Activated naive CD8-positive, alpha-beta T cell (primary cell): ENCODE measurements around the gene EIF4G3.
"Not testable (repeated sequence)": the region's sequence is repeated elsewhere in the genome, so short reads cannot be mapped to it uniquely, and the experiment has no call there.

Source experiments
- H3K27ac Mint-ChIP-seq: one replicate; pipeline ENCODE4 v1.8.0; 2021; ENCODE audit warnings: mixed read lengths
- H3K27me3 Mint-ChIP-seq: one replicate; pipeline ENCODE4 v1.8.0; 2021; ENCODE audit warnings: mixed read lengths
- H3K36me3 Mint-ChIP-seq: one replicate; pipeline ENCODE4 v1.8.0; 2021; ENCODE audit warnings: mixed read lengths
- H3K4me1 Mint-ChIP-seq: one replicate; pipeline ENCODE4 v1.8.0; 2021; ENCODE audit warnings: low read depth, mixed read lengths
- H3K4me3 Mint-ChIP-seq: one replicate; pipeline ENCODE4 v1.8.0; 2021; ENCODE audit warnings: mild to moderate bottlenecking, mixed read lengths
- H3K9me3 Mint-ChIP-seq: one replicate; pipeline ENCODE4 v1.8.0; 2021; ENCODE audit warnings: low read depth, mixed read lengths

Gene EIF4G3, protein sequence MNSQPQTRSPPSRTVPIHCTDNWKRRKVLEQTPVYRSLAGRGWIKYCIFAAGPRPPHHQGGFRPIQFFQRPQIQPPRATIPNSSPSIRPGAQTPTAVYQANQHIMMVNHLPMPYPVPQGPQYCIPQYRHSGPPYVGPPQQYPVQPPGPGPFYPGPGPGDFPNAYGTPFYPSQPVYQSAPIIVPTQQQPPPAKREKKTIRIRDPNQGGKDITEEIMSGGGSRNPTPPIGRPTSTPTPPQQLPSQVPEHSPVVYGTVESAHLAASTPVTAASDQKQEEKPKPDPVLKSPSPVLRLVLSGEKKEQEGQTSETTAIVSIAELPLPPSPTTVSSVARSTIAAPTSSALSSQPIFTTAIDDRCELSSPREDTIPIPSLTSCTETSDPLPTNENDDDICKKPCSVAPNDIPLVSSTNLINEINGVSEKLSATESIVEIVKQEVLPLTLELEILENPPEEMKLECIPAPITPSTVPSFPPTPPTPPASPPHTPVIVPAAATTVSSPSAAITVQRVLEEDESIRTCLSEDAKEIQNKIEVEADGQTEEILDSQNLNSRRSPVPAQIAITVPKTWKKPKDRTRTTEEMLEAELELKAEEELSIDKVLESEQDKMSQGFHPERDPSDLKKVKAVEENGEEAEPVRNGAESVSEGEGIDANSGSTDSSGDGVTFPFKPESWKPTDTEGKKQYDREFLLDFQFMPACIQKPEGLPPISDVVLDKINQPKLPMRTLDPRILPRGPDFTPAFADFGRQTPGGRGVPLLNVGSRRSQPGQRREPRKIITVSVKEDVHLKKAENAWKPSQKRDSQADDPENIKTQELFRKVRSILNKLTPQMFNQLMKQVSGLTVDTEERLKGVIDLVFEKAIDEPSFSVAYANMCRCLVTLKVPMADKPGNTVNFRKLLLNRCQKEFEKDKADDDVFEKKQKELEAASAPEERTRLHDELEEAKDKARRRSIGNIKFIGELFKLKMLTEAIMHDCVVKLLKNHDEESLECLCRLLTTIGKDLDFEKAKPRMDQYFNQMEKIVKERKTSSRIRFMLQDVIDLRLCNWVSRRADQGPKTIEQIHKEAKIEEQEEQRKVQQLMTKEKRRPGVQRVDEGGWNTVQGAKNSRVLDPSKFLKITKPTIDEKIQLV (N-terminal part only)

DNA sequence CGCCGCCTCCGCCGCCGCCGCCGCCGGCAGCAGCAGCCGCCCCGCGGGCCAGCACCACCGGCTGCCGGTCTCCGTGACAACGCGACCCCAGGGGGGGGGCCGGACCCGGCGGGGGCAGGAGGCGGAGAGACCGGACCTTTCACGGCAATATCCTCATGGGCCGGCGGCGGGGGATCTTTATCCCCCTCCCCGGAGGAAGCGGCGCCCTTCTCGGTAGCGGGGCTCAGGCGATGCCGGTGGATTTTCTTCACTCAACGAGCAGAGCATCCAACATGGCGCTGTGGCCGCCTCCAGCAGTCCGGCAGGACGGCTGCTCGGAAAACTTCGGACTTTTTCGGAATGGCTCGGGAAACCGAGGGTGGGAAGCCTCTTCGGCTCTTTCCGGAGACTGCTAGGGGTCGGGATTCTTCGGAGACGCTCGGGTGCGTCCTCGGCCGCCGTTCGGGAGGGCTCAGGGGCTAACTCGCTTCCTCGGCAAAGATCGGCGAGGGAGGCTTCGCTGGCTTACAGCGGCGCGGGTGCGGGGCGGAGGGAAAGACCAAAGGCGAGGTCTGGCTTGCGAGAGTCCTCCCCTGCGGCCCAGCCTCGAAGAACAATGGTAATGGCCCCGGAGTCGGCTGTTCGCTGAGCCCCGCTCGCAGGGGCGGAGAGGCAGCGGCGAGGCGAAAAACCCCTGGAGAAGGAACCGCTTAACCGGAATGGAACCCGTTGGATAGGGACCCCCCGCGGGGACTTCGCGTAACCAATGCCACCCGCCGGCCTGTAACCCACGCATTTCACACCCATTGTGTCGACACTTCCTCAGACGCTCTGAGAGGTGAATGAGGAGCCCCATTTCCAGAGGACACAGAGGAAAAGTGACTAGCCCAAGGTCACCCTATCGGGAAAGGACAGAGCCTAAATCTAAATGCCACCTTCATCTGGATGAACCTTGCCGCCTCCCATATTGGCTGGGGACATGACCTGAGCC is at the start of gene EIF4G3:
Gene EIF4G3, minus strand, starts transcription at position 312 of the 970 bp plus-strand sequence. CDS start 174,155 bp downstream, outside the sequence.
- H3K27ac Mint-ChIP-seq = peak within 1 kb of the TSS; percentile 90
- H3K9me3 Mint-ChIP-seq = no peaks in the 10 kb centered on the region
- peaks cover 19% of the 10 kb centered on the region for H3K4me1 Mint-ChIP-seq
- peak within 1 kb of the TSS; percentile 90 for H3K4me3 Mint-ChIP-seq
- no peaks in the 10 kb centered on the region for H3K36me3 Mint-ChIP-seq
- H3K27me3 Mint-ChIP-seq = no peaks in the 10 kb centered on the region

DNA sequence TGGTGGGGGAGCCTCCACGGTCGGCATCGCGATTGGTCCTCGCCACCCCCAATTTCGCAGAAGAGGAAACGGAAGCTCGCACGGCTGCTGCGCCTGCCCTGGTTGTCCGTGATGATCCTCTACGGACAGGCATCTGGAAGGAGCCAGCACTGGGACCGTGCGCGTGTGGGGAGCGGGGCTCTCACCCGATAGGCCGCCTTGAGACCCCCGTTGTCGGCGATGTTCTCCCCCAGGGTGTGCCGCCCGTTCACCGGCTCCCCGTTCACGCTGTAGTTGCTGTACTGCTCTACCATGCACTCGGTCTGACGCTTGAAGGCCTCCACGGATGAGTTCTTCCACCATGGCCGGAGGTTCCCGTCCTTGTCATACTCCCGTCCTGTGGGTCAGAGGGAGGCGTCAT is 48.4 kb upstream of the EIF4G3 start:
- no peak overlapping the region for H3K4me3 Mint-ChIP-seq
- no peaks in the 10 kb centered on the region for H3K27me3 Mint-ChIP-seq
- H3K36me3 Mint-ChIP-seq = peaks cover 9% of the 10 kb centered on the region
- peak overlapping the region; percentile 10 for H3K27ac Mint-ChIP-seq
- no peaks in the 10 kb centered on the region for H3K9me3 Mint-ChIP-seq
- no peaks in the 10 kb centered on the region for H3K4me1 Mint-ChIP-seq

DNA sequence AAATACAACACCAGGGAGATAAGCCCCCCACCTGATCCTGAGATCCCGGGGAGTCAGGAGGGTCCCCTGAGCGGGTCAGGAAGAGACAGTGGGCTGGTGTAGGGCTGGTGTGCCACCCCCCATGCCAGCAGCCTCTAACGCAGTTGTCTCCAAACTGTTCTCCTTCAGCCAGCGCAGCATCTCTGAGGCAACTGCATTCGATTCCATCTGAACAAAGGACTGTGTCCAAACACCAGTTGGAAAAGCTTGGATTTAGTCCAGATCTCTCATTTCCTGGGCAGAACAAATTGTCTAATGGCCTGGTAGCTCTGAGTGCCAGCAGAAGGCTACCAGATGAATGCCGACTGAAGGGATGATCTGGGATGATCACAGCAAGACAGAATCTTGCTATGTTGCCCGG is 44.1 kb upstream of the EIF4G3 start:
- H3K27me3 Mint-ChIP-seq = no peaks in the 10 kb centered on the region
- H3K27ac Mint-ChIP-seq = no peak overlapping the region
- H3K4me1 Mint-ChIP-seq = no peaks in the 10 kb centered on the region
- peaks cover 6% of the 10 kb centered on the region for H3K36me3 Mint-ChIP-seq
- no peaks in the 10 kb centered on the region for H3K9me3 Mint-ChIP-seq
- no peak overlapping the region for H3K4me3 Mint-ChIP-seq

DNA sequence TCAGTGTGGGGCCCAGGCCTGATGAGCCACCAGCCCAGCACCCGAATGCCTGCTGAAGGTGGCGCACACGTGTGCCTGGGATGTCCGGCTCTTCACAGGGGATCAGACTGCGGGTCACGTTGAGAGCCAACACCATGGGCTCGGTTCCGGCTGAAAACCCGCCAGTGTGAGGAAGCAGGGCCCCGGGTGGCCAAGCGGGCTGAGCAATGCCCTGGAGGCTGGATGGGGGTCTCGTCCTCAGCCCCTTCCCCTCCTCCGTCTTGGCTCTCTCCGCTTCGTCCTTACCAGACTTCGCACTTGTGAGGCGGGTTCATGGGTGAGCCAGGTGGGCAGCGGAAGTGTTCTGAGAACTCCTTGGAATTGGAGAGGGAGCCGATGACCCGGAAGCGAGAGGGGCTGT is 43.0 kb upstream of the EIF4G3 start:
- H3K36me3 Mint-ChIP-seq = peaks cover 6% of the 10 kb centered on the region
- H3K27me3 Mint-ChIP-seq = no peaks in the 10 kb centered on the region

DNA sequence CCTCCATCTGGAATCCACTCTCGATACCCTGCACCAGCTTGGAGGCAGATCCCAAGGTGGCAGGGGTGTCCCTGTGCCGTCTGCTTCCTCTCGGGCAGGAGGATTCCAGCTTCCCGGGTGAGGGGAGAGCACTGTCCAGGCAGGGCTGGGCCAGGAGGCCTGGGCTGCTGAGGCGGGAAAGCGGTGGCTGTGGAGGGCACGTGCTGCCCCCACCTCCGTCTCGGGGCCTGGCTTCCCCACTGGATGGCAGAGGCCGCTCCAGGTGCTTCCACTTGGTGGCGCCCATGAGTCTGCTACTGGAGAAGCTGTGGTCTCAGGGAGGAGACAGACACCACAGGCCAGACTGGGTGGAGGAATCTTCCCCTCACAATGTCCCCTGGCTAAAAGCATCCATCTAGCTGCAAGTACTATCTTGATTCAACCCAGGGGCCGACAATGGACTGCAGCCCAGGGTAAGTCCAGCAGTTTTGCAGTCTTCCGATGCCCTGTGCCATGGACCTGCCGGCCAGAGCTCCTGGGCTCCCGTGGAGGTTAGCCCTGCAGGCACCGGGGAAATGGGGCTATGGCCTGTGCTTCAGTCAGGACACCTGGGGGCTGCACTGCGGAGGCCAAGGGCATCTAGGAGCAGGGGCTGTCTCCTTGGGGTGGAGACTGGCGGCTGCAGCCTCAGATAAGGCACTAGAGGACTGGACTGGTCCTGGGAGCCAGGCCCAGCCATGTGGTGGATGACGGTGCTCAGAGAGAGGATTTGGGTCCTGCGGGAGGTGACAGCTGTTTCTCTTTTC is 41.3 kb upstream of the EIF4G3 start:
- no peak overlapping the region for H3K27ac Mint-ChIP-seq
- peaks cover 4% of the 10 kb centered on the region for H3K36me3 Mint-ChIP-seq
- no peak overlapping the region for H3K4me3 Mint-ChIP-seq
- H3K9me3 Mint-ChIP-seq = no peaks in the 10 kb centered on the region
- H3K4me1 Mint-ChIP-seq = no peaks in the 10 kb centered on the region
- H3K27me3 Mint-ChIP-seq = no peaks in the 10 kb centered on the region

More for the DNA sequence above, 43.0 kb upstream of the EIF4G3 start:
- no peaks in the 10 kb centered on the region for H3K9me3 Mint-ChIP-seq
- H3K4me1 Mint-ChIP-seq = no peaks in the 10 kb centered on the region
- H3K4me3 Mint-ChIP-seq = no peak overlapping the region
- H3K27ac Mint-ChIP-seq = no peak overlapping the region

DNA sequence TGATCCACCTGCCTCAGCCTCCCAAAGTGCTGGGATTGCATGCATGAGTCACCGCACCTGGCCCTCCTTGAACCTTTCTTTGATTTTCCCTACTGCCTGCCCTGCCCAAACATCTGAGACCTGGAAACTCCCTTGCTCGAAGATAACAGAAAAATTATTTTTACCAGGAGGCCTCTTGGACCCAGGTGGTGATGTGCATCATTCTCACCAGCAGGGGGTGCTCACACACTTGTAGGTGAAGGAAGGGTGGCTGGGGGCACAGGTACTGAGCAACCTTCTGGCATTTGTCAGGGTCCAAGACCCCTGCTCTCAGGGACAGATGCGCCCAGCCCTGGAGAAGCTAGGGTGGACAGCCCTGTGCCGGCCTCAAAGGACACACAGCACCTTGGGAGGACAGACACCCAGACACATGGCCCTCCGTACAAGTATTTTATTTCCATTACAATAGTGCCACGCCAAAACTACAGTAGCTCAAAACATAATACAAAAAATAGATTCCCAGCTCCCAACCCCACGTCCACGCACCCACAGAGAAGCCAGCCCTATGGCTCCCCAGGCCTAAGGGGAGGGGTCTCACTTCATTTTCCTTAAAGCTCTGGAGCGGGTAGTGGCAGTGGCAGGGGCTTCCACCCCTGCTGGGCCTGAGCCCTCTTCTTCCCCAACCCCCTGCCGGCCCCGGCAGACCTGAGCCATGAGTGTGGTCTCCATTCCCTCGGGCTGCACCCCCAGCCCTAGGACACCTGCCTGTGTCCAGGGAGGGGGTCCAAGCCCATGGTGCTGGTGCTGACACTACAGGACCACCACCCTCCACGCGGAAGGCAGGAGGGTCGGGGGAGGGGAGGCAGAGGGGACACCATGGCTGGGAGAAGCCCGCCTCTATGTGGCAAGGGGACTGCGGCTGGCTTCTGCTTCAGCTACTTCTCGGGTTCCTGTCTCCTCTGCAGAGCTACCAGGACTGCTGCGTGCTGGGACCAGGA is 40.4 kb upstream of the EIF4G3 start:
- H3K27ac Mint-ChIP-seq = no peak overlapping the region
- peaks cover 3% of the 10 kb centered on the region for H3K36me3 Mint-ChIP-seq
- no peak overlapping the region for H3K4me3 Mint-ChIP-seq
- no peaks in the 10 kb centered on the region for H3K4me1 Mint-ChIP-seq
- no peaks in the 10 kb centered on the region for H3K9me3 Mint-ChIP-seq
- no peaks in the 10 kb centered on the region for H3K27me3 Mint-ChIP-seq

DNA sequence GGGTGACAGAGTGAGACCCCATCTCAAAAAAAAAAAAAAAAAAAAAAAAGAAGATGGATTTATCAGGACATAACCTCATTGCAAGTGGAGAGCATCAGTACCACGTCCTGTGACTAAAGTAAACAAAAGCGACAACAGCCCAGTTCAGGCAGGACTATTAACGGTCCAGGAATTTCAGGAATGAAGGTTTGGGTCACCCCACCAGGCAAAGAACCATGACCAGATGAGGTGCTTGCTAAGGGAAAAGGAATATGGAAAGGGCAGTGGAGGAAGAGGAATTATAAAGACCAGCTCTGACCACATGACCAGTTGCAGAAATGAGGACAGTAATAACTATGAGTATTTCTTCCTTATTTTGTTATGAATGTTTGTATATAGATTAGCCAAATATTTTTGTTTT is 35.4 kb upstream of the EIF4G3 start:
- Mint-ChIP-seq H3K36me3 (no peaks in the 10 kb centered on the region), H3K4me1 (no peaks in the 10 kb centered on the region), H3K27me3 (no peaks in the 10 kb centered on the region), H3K27ac (no peak overlapping the region), H3K4me3 (no peak overlapping the region), H3K9me3 (no peaks in the 10 kb centered on the region)

DNA sequence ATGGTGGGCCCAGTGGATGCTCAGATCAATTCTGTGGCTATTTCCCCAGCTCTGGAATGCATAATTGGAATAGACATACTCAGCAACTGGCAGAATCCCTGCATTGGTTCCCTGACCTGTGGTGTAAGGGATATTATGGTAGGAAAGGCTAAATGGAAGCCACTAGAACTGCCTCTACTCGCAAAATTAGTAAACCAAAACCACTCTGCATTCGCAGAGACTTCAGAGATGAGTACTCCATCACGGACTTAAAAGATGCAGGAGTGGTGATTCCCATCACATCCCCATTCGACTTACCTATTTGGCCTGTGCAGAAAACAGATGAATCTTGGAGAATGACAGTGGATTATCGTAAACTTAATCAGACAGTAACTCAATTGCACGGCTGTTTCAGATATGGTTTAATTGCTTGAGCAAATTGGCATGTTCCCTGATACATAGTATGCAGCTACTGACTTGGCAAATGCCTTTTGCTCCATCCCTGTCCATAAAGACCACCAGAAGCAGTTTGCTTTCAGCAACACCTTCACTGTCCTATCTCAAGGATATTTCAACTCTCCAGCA is 31.5 kb upstream of the EIF4G3 start:
- H3K4me1 Mint-ChIP-seq, H3K9me3 Mint-ChIP-seq, H3K27ac Mint-ChIP-seq, H3K4me3 Mint-ChIP-seq, H3K36me3 Mint-ChIP-seq, H3K27me3 Mint-ChIP-seq: not testable (repeated sequence)

DNA sequence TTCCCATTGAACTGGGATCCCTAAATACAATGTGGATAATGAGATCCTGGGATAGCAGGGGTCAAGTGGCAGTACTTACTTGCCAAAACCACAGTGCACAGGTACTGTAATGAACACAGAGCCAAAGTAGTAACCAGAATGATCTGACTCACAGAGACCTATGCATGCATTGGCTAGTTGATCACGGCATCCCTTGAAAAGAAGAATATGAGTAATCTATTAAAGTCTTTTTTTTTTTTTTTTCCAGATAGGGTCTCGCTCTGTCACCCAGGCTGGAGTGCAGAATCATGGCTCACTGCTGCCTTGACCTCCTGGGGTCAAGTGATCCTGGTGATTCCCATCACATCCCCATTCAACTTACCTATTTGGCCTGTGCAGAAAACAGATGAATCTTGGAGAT is 29.4 kb upstream of the EIF4G3 start:
- H3K36me3 Mint-ChIP-seq = no peaks in the 10 kb centered on the region

DNA sequence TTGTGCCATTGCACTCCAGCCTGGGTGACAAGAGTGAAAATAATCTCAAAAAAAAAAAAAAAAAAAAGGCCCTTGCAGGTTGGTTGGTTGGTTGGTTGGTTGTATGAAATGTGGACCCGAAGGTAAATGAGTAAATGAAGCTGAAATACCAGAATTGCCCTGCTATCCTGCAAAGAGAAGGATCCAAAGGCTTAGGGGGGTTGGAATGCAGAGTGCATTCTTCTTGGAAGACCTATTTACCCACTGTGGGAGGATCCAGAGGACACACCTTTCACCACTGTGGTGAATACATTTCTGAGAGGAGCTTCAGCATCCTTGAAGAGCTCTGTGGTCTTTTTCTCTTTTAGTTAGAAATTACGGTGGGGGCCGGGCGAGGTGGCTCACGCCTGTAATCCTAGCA is 28.7 kb upstream of the EIF4G3 start:
- Mint-ChIP-seq H3K27me3 (no peaks in the 10 kb centered on the region), H3K9me3 (no peaks in the 10 kb centered on the region), H3K4me3 (no peak overlapping the region), H3K27ac (no peak overlapping the region), H3K4me1 (no peaks in the 10 kb centered on the region), H3K36me3 (no peaks in the 10 kb centered on the region)

More for the DNA sequence above, 29.4 kb upstream of the EIF4G3 start:
- Mint-ChIP-seq H3K27ac (no peak overlapping the region), H3K27me3 (no peaks in the 10 kb centered on the region), H3K4me1 (no peaks in the 10 kb centered on the region), H3K4me3 (no peak overlapping the region), H3K9me3 (no peaks in the 10 kb centered on the region)

DNA sequence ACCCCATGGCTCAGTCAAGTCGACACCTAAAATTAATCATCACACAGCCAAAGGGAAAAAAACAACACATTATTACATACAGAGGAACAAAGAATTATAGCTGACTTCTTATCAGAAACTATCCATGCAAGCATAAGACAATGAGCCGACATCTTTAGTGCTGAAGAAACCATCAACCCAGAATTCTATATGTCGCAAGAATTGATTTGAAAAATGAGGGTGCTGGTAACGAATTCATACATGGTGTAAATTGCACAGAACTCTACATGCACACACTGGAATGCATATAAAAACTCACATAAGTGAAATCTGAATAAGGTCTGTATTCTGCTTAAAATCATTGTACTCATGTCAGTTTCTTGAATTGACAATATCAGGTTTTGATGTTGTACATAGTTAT is 25.0 kb upstream of the EIF4G3 start:
- Mint-ChIP-seq H3K27me3 (no peaks in the 10 kb centered on the region), H3K9me3 (no peaks in the 10 kb centered on the region), H3K4me3 (no peak overlapping the region), H3K36me3 (no peaks in the 10 kb centered on the region), H3K27ac (no peak overlapping the region), H3K4me1 (no peaks in the 10 kb centered on the region)

DNA sequence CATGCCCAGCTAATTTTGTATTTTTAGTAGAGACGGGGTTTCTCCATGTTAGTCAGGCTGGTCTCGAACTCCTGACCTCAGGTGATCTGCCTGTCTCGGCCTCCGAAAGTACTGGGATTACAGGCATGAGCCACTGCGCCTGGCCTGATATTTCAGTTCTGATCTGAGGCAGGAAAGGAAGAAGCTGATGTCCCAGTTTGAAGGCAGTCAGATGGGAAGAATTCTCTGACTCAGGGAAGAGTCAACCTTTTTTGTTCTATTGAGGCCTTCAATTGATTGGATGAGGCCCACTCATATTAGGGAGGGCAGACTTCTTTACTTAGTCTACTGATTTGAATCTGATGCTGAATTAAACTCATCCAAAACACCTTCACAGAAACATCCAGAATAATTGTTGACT is 24.5 kb upstream of the EIF4G3 start:
- not testable (repeated sequence) for H3K27me3 Mint-ChIP-seq, H3K27ac Mint-ChIP-seq, H3K4me3 Mint-ChIP-seq, H3K9me3 Mint-ChIP-seq, H3K36me3 Mint-ChIP-seq, H3K4me1 Mint-ChIP-seq
